Ectodermal cell (in vitro differentiated cells): Measurements from ENCODE around the gene KAT8. TPM values are rescaled to one million over a fixed set of nuclear protein-coding genes. Genes with fewer than 3 reads are reported as not detected.

Experiments
- H3K27ac ChIP-seq: 2 replicates; pipeline ENCODE4 v1.7.0; 2013; ENCODE audit warnings: mild to moderate bottlenecking, low read depth, low read length; ENCODE audit not compliant: insufficient read depth, poor library complexity, severe bottlenecking
- H3K27me3 ChIP-seq: 2 replicates; pipeline ENCODE4 v1.7.0; 2013; ENCODE audit warnings: mild to moderate bottlenecking, low read length; ENCODE audit not compliant: insufficient read depth, control insufficient read depth, poor library complexity, severe bottlenecking
- H3K36me3 ChIP-seq: one replicate; pipeline ENCODE4 v1.7.0; 2013; ENCODE audit warnings: low read length; ENCODE audit not compliant: control insufficient read depth, insufficient read depth
- H3K4me1 ChIP-seq: one replicate; pipeline ENCODE4 v1.7.0; 2013; ENCODE audit warnings: low read length; ENCODE audit not compliant: control insufficient read depth, insufficient read depth
- H3K4me3 ChIP-seq: 2 replicates; pipeline ENCODE4 v1.7.0; 2013; ENCODE audit warnings: low read depth, low read length, control low read depth; ENCODE audit not compliant: insufficient read depth
- H3K9me3 ChIP-seq: 2 replicates; pipeline ENCODE4 v1.7.0; 2013; ENCODE audit warnings: mild to moderate bottlenecking, low read length, moderate library complexity; ENCODE audit not compliant: control insufficient read depth
- WGBS, 2 experiments: methylation state at CpG; one replicate each; pipeline ENCODE4 v1.1.7; 2013; ENCODE audit warnings: missing lambda C conversion rate in 2 of 2; 5-methylcytosine and 5-hydroxymethylcytosine counted together
- polyA plus RNA-seq, 4 experiments: library from polyadenylated mRNA; stranded (reverse); fragments of 50-300 nt; gene quantifications; one replicate each; pipeline ENCODE4 v1.2.3, GENCODE V29; 2013

Gene KAT8
- polyA plus RNA-seq (2013, experiment 1 of 4): 76.6 TPM
- 70.0 TPM for polyA plus RNA-seq (2013, experiment 2 of 4)
- 70.2 TPM for polyA plus RNA-seq (2013, experiment 3 of 4)
- polyA plus RNA-seq (2013, experiment 4 of 4): 72.7 TPM

DNA sequence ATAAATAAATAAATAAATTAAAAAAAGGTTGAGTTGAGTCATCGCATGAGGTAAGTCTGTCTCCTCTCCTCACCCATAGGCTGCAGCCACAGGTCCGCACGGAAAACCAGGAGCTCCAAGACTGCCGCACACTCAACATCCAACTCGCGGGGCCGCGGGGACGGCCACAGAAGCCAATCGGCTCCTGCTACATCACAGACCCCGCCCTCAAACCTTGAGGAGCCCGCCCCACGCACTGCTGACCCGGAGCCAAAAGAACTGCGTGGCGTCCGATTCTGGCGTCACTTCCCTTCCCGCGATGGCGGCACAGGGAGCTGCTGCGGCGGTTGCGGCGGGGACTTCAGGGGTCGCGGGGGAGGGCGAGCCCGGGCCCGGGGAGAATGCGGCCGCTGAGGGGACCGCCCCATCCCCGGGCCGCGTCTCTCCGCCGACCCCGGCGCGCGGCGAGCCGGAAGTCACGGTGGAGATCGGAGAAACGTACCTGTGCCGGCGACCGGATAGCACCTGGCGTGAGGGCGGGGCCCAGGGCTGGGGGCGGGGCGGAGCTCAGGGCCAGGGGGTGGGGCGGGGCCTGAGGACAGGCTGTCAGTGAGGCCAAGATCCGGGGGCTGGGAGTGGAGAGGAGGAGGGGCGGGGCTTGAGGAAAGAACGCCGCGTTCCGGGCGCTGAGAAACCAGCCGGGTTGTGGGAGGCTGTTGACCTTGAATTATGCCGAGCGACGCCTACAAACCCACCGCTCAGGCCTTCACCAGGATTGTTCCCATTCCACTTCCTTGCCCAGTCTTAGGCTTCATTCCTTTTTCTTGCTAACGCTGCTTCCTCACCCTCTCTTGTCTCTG, at the start of gene KAT8:
Gene KAT8, plus strand, starts transcription at position 281 of the 839 bp plus-strand sequence. Its CDS starts 18 bp downstream, at position 299.
- WGBS, 2 experiments: 0 to 1% methylated on average over 68 of the region's 68 CpGs
- H3K27ac ChIP-seq: peak within 1 kb of the TSS; percentile 6
- H3K4me3 ChIP-seq: peak within 1 kb of the TSS; percentile 75
- H3K36me3 ChIP-seq: peaks cover 25% of the 10 kb centered on the region
- H3K9me3 ChIP-seq: no peaks in the 10 kb centered on the region
- no peaks in the 10 kb centered on the region for H3K27me3 ChIP-seq
- no peaks in the 10 kb centered on the region for H3K4me1 ChIP-seq

- 74 to 80% methylated on average over 4 of the region's 4 CpGs for WGBS, 2 experiments
- Histone ChIP-seq H3K36me3 (peaks cover 10% of the 10 kb centered on the region), H3K4me1 (peaks cover 14% of the 10 kb centered on the region), H3K27me3 (no peaks in the 10 kb centered on the region), H3K4me3 (peak overlapping the region; percentile 99), H3K27ac (no peak overlapping the region), H3K9me3 (no peaks in the 10 kb centered on the region)
These were observed 45.6 kb upstream of the KAT8 start for GRCh38 chr16:31071861-31072260.

DNA sequence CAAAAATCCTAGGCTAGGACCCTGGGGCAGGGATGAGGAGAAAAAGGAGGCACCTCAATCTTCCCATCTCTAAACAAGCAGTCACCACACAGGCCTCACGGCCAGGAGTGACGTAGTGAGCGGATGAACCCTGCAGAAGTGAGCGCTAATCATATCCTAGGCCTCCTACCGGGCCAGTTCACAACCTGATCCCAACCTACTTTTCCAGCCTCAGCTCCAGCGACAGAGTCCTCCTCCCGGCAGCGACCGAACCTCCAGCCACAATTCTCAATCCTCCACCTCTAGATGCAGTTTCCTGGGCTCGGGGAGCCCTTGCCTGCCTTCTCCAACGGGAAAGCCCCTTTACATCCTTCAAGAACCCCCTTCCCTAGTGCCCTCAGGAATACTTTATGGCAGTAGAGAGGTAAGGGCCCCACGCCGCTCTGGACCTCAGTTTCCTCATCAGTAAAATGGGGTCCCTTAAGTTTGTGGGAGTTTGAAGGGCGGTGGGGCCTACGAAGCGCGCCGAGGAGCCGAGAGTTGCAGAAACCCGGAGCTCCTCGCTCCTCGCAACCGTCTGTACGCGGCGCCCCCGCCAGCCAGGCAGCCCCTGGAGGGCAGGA, 44.8 kb upstream of the KAT8 start:
- Histone ChIP-seq H3K27ac (peak overlapping the region; percentile 94), H3K4me3 (peak overlapping the region; percentile 99), H3K36me3 (peaks cover 18% of the 10 kb centered on the region), H3K9me3 (no peaks in the 10 kb centered on the region), H3K4me1 (peaks cover 14% of the 10 kb centered on the region), H3K27me3 (no peaks in the 10 kb centered on the region)
- WGBS, 2 experiments: 1% methylated on average over 27 of the region's 27 CpGs

- no peaks in the 10 kb centered on the region for H3K27me3 ChIP-seq
- H3K9me3 ChIP-seq: no peaks in the 10 kb centered on the region
- WGBS, 2 experiments: 0% methylated on average over 83 of the region's 83 CpGs
- H3K4me3 ChIP-seq: peak overlapping the region; percentile 99
- peaks cover 14% of the 10 kb centered on the region for H3K4me1 ChIP-seq
- peak overlapping the region; percentile 94 for H3K27ac ChIP-seq
- H3K36me3 ChIP-seq: peaks cover 25% of the 10 kb centered on the region
These were observed 44.1 kb upstream of the KAT8 start for GRCh38 chr16:31073142-31073969.

DNA sequence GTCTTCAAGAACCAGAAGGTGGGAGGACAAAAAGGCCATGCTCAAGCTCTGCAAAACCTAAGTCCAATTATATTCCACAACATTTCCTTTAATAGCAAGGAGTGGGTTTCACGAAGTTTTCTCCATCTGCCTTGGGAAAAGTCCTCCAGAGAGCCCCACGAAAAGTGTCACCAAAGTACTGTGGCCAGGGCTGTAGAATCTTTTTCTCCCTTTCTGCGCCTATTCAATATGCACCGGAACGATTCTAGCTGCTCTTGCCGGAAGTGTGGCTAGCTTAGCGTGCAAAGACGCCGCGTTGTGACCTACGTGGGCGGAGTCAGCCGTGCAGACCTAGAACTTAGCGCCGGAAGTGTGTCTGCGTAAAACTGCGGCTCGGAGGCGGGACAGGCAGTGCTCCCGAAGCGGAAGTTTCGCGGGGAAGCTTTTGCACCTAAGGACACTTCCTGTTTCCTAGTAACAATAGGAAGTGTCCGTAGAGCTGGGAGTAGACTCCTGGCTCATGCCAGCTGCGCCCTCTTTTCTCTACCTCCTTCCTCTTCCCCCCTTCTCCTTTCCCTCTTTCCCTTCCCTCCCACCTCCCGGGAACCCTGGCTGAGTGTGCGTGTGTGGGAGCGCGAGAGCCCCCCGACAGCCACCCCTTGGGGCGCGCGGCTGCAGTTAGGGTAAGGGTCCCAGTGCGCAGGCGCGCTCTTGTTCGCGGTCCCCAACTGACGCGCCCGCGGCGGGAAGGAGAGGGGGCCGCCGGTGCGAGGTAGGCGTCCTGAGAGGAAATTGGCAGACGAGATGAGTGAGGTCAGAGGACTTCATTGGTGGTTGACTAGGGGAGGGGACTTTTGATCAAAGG, 43.3 kb upstream of the KAT8 start, which contains the start of the genes ZNF646 and ZNF668:
Gene ZNF646, plus strand, starts transcription at position 453 of the 844 bp plus-strand sequence. CDS start 1,903 bp downstream, outside the sequence.
Gene ZNF668, minus strand, starts transcription at position 271 of the 844 bp plus-strand sequence. CDS start 9,781 bp downstream, outside the sequence.
- Histone ChIP-seq H3K36me3 (peaks cover 33% of the 10 kb centered on the region), H3K4me1 (peaks cover 14% of the 10 kb centered on the region), H3K9me3 (no peaks in the 10 kb centered on the region), H3K27ac (peak within 1 kb of the TSS; percentile 94), H3K27me3 (no peaks in the 10 kb centered on the region), H3K4me3 (peak within 1 kb of the TSS; percentile 99)
- WGBS, 2 experiments: 0% methylated on average over 48 of the region's 48 CpGs

DNA sequence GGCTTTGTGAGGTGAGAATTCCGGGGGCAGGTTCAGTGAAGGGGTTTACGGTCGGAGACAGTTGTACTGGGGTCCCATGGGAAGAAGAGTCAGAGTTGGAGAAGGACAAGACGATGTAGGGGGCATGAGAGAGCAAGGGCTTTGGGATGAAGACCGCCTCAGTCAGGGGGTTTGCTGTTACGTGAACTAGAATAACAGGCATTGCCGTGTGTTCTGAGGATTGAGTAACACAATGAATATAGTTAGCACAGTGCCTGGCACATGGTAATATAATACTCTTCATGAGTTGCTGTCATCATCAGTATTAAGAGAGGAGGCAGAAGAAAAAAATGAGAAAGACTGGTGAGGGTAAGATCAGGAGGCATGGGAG, 42.7 kb upstream of the KAT8 start:
- no peaks in the 10 kb centered on the region for H3K27me3 ChIP-seq
- 2 to 3% methylated on average over 7 of the region's 7 CpGs for WGBS, 2 experiments
- peaks cover 14% of the 10 kb centered on the region for H3K4me1 ChIP-seq
- no peaks in the 10 kb centered on the region for H3K9me3 ChIP-seq
- H3K27ac ChIP-seq: peak overlapping the region; percentile 94
- H3K4me3 ChIP-seq: peak overlapping the region; percentile 99
- H3K36me3 ChIP-seq: peaks cover 38% of the 10 kb centered on the region

DNA sequence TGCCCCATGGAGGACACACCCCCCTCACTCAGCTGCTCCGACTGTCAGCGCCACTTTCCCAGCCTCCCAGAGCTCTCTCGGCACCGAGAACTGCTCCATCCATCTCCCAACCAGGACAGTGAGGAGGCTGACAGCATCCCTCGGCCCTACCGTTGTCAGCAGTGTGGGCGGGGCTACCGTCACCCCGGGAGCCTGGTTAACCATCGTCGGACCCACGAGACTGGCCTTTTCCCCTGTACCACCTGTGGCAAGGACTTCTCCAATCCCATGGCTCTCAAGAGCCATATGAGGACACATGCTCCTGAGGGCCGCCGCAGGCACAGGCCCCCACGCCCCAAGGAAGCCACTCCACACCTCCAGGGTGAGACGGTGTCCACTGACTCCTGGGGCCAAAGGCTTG, 41.1 kb upstream of the KAT8 start:
- peaks cover 14% of the 10 kb centered on the region for H3K4me1 ChIP-seq
- no peak overlapping the region for H3K4me3 ChIP-seq
- peaks cover 54% of the 10 kb centered on the region for H3K36me3 ChIP-seq
- no peaks in the 10 kb centered on the region for H3K27me3 ChIP-seq
- H3K9me3 ChIP-seq: no peaks in the 10 kb centered on the region
- 90 to 91% methylated on average over 16 of the region's 16 CpGs for whole genome bisulfite sequencing, 2 experiments
- no peak overlapping the region for H3K27ac ChIP-seq

DNA sequence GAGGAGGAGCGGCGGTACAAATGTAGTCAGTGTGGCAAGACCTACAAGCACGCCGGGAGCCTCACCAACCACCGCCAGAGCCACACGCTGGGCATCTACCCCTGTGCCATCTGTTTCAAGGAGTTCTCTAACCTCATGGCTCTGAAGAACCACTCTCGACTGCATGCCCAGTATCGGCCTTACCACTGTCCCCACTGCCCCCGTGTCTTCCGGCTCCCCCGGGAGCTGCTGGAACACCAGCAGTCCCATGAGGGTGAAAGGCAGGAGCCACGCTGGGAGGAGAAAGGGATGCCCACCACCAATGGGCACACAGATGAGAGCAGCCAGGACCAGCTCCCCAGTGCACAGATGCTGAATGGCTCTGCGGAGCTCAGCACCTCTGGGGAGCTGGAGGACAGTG, 40.4 kb upstream of the KAT8 start:
- WGBS, 2 experiments: 96 to 97% methylated on average over 13 of the region's 13 CpGs
- Histone ChIP-seq H3K27ac (no peak overlapping the region), H3K27me3 (no peaks in the 10 kb centered on the region), H3K36me3 (peaks cover 57% of the 10 kb centered on the region), H3K4me3 (no peak overlapping the region), H3K9me3 (no peaks in the 10 kb centered on the region), H3K4me1 (peaks cover 8% of the 10 kb centered on the region)
